GM19324 (cell line): ENCODE data around the gene MAN1C1.

Experiments used
- ATAC-seq: cut with Tn5 transposase; IDR thresholded peaks from one replicate; pipeline ENCODE4 v1.9.1; 2021; ENCODE audit warnings: mild to moderate bottlenecking, moderate library complexity; ENCODE audit not compliant: unreplicated experiment, low FRiP score

MAN1C1 gene

DNA sequence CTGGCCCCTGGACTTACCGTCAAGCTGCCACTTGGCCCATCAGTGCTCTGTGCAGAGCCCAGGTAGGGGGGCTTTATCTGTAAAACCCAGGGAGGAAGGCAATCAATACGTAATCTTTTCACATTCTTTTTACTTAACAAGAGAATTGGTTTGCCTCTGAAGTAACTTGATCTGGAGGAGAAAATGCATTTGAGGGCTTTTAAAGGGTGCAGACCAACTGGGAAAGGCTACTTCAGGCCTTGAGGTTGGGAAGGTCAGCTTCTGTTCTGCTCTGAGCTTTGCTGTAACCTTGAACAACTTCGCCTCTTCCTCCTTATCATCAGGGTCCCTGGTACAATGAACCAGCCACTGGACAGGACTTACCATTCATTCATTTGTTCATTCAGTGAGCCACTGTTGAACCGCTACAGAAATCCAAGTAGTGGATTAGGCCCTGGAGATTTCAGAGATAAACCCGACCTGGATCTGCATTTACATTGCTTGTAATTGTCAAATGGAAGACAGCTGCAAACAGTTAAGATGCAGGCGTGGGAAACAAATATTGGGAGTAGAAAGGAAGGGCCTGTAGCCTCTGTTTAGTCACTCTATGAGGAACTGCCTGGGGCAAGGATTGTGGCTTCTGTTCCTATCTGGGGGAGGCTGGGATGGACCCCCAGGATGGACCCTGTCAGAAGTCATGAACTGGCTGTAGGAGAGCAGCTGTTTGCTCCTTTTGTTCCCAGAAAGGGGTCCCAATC, 90.9 kb downstream of the MAN1C1 start:
- no peak for ATAC-seq

DNA sequence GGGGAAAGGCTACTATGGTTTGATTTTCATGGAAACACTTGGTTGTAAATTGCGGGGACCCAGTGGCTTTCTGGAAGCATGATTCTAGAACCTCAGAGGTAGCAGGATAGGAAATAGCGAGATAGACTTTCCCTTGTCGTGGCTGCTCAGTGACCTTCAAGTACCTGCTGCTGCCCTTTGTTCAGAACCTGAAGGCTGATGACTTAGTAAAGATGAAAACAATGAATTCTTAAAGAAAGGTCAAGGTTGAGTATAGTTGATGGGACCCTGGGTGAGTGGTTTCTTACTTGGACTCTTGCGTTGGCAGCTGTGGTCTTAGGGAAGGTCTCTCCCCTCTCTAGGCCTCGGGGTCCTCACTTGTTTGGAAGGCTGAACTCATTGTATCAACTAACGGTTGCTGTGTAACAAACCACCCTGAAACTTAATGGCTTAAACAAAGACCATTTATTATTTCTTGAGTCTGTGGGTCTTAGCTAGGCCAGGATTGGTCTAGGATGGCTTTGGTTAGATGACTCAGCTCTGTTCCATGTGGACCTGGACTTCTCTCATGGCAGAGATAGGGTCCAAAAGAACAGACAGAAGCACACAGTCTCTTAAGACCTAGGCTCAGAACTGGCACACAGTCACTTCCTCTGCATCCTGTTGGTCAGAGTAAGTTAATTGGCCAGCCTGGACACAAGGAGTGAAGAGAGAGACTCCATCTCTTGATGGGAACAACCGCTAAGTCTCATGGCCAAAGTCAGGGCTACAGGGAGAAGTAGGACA, 94.2 kb downstream of the MAN1C1 start:
- ATAC-seq: no peak

DNA sequence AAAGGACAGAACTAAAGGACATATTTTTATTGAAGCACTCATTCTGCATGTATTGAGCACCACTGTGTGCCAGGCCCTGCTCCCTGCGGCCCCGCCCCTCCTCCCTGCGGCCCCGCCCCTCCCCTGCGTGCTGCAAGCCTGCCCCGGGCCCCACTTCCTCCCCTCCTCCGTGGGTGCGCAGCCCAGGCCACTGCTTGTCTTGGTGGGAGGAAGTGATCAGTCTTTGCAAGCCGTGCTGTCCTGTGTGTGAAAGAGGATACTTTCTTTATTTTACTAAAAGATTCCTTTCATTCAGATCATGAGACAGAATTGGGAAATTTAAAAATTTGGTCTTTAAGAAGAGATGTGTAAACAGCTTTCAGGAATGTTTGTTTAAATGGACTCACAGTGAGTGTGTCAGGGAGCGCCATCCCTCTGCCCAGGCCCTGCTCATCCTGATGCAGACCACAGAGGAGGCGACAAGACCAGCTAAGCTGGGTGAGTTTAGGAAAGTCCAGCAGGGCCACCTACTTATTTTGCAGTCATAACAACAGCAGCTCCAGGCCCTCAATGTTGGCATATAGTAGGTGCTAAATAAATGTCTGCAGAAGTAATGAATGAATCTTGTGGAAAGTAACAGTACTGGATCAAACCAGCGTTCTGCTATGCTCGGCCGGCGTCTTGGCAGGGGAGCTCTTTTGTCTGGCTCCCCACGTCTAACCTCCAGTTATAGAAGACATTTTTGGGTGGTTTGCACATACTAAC, 95.1 kb downstream of the MAN1C1 start:
- ATAC-seq: no peak

DNA sequence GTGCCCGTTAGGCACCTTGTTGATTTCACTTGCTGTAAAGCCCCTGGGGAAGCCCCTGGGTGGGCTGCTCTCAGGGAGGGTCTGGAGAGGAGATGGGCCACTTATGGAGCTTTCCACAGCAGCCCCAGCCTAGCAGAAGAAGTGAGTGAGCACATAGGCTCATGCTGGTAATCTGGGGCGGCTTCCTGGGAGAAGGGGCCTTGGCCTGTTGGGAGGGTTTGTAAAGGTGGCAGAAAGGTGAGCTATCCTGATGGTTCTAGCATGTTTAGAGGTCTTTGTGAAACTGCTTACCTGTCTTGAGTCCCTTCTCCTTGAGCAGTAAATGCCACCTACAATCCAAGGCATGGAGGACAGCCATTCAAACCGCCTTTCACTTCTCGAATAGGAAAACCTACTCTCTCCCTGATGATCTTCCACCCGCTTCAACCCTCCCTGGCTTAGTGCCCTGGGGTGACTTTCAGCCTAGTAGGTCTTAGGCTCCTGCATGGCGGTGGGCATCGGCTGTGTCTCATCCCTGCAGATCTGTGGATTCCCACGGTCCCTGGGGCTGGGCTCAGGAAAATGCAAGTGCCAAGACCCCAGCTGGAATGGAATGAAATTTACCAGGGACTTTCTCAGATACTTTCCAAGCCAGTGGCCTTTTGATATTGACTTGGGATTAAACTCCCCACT, 95.8 kb downstream of the MAN1C1 start:
- ATAC-seq: no peak

DNA sequence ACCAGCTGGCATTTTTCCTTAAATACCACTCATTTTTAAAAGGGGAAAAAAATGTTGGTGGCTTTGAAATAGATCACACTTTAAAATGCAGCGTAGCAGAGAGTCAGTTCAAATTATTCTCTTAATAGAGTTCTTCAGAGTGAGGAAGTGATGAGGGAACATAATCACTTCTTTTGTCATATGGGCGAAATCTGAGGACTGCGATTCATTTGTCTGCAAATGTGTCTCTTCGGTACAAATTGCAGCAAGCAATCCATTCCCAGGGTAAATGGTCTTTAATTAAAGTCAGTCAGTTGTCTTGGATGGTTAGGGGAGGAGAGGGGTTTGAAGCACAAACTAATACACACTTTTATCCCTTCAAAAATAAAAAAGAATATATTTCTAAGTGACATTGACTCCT, 97.4 kb downstream of the MAN1C1 start:
- ATAC-seq: no peak

DNA sequence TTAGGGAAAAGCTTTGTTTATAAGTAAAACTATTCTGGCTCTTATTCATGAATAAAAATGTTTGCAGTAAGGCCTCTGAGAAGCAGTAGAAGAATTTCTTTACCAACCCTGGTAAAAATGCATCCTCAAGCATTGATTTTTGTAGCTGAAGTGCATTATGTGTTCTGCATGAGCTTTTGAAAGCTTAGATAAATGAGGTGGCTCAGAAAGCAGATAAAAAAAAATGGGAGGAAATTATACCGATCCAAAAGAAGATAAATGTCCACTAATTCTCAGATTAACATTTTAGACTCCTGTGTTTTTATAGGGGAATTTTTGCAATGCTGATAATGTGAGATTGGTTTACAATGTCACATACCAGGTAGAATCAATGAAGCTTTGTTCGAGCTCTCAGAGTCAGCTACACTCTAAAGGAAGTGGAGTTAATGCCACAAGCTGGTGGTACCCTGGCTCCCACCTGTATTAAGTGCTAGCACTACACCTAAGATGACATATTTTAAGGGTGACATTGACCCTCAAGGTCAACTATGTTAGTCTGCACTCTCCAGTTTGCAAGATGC, 97.9 kb downstream of the MAN1C1 start:
- ATAC-seq: no peak

DNA sequence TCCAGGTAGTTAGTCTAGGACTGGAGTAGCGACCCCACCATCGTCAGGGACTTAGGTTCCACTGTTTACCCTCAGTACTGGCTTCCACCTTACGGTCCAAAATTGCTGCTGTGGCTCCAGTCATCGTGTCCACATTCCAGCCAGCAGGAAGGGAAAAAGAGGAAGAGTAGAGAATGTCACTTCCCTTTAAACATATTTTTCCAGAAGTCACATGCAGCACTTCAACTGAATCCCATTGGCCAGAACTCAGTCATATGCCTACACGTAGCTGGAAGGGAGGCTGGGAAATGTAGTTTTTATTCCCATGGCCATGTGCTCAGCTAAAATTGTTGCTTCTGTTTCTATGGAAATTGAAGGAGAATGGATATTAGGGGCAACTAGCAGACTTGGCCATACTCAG, 99.3 kb downstream of the MAN1C1 start:
- no peak for ATAC-seq

DNA sequence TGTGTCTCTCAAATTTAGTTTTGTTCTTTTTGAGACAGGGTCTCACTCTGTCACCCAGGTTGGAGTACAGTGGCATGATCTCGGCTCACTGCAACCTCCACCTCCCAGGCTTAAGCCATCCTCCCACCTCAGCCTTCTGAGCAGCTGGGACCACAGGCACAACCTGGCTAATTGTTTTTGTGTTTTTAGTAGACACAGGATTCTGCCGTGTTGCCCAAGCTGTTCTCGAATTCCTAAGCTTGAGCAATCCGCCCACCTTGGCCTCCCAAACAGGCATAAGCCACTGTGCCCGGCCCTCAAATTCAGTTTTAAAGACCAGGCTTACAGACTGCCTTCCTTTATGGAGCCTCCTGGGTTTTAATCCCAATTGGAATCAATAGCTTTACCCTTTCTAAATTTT, 99.7 kb downstream of the MAN1C1 start:
- ATAC-seq: no peak

DNA sequence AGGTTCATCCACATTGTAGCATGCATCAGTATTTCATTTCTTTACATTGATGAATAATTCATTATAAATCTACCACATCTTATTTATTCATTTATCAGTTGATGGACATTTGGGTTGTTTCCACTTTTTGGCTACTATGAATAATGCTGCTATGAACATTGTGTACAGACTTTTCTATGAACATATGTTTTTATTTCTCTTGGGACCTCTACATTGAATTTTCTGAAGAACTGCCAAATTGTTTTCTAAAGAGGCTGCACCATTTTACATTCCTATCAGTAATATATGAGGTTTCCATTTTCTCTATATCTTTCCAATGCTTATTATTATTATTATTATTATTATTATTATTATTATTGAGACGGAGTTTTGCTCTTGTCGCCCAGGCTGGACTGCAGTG, 102.1 kb downstream of the MAN1C1 start:
- no peak for ATAC-seq

DNA sequence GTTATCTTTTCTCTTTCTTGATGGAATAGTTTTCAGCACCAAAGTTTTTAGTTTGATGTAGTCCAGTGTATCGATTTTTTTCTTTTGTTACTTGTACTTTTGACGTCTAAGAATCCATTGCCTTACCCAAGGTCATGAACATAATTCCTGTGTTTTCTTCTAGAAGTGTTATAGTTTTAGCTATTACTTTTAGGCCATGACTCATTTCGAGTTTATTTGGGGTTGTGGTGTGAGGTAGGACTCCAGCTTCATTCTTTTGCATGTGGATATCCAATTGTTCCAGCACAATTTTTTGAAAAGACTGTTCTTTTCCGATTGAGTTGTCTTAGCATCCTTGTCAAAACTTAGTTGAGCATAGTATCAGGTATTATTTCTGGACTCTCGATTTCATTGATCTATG, 104.0 kb downstream of the MAN1C1 start:
- ATAC-seq: no peak

DNA sequence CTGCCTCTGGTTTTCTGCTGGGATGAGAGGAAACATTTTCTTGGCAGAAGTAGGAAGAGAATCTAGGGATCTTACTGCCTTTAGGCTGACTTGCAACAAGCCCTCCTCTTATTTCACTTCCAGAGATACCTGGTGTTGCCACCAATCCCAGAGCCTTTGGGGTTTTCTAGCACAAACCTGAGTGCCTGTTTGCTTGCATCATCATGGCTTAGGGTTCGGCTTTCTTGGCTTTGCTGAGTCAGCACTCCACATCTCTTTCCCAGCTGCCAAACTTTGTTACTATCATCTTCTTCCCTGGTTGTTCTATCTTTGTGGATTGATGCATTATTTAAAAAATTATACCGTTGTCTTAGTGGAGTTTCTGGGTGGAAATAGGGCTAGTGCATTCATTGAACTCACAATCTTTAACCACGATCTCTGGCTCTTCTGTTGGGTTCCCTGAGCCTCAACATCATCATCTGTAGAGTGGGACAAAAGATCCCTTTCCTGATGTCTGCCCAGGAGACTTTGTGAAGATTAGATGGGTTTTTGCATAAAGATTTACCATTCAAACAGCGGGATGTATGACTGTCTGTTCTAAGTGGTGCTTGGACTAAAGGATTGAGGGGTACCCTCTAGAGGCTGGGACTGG, 106.8 kb downstream of the MAN1C1 start:
- ATAC-seq: no peak

DNA sequence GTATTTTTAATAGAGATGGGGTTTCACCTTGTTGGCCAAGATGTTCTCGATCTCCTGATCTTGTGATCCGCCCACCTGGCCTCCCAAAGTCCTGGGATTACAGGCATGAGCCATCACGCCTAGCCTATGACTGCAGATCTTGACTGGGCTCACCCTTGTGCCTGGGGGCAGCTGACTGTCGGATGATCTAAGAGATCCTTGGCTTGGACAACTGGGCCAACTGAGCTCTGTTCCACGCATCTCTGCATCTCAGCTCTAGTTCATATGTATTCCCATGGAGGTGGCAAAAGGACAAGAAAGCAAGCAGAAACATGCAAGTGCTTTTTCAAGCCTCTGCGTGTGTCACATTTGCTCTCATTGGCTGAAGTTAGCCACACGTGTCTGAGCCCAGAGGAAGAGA, 107.6 kb downstream of the MAN1C1 start:
- ATAC-seq: no peak

DNA sequence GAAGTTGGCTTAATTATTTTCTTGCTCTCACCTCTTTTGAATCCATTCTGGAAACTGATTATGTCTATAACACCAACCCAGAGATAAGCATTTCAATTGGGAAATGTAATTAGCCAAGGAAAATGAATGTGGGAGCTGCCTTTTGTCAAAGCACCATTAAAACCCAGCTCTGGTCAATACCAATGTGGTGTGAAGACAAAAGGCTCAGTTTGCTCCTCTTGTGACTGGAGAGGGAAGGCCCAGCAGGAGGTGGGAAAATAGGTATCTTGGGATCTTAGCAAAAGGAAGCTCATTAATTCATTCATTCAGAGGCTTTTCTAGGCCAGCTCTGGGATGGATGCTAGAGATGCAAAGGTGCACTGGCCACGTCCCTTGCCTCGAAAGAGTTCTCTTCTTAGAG, 108.4 kb downstream of the MAN1C1 start:
- ATAC-seq: no peak

DNA sequence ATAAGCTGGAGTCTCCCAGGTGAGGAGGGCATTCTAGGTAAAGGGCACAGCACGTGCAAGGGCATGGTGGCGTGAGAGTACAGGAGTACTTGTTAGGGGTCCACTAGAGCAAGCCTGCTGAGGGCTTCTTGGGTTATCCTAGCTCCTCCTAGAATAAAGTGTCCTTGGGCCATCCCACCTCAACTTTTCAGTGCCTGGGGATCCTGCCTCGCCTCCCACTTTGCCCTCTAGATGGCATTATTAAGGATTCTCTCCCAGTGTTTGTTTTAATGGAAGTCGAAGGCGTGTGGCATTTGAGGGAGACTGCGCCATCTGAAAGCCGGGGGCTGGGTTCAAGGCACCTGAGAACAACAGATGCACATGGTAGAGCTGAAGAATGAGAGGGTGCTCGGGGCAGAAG, 108.9 kb downstream of the MAN1C1 start:
- no peak for ATAC-seq

DNA sequence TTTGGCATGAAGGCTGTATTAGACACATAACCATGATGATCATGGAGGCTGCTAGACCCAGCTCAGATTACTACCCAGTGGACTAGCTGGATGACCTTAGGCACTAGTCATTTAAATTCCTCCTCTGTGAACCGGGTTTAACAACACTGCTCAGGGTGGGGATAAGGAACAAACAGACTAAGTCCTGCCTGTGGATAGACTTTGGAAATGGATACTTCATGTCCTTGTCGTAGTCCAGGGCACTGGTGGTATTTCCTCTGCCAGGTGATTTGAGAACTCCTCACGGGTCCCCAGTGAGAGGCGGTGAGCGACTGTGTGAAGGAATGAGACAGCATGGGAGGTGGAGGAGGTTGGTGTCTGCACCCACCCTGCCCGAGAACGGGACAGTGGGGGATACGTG, 110.5 kb downstream of the MAN1C1 start:
- no peak for ATAC-seq

DNA sequence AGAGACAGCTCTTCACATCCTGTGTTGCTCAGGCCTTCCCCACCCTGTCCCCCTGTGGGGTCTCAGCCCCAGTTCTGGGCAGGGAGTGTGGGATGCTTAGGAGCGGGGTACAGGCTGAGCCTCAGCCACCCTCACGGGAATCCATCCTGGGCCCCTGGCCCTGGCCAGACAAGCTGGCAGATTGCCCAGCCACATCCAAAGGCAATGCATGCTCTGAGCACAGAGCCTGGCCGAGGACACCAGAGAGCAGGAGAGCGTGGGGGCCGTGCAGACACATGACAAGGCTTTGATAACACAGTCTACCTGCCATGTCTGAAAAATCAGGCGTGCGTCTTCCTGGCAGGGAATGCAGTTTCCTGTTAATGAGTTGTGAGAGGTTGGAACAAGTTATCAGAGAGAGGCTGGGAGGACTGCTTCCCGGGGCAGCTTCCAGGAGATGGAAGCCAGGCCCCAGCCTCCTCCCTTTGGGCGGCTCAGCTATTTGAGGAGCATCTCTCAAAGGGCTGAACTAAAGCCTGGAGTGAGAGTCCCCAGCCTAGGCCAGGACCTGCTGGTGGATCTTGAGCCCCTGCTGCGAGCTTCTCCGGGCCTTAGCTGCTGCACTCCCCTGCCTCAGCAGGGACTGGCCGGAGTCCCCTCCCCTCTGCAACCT, 111.2 kb downstream of the MAN1C1 start:
- ATAC-seq: no peak

DNA sequence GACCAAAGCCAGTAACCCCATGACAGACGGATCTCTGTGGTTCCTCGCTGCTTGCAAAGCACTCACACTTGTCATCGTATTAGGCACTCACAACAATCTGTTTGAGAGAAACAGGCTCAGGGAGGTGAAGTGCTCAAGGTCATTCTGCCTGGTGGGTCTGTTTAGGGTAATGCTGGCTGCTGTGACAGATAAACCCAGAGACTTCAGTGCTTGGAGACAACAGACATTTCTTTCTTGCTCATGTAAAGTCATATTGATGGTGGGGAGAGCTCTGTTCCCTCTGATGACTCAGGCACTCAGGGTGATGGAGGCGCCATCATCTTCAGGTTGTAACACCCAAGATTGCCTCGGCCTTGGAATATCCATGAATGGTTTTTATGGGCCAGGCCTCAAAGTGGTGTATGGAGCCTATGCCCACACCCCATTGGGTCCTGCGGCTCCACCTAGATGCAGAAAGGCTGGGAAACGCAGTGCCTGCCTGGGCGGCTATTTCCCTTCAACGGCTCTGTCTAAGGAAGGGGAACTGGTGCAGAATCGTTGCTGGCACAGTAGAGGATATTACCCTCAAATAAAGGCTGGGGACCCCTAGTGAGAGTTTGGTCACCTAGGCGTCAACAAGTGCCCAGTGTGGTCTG, 111.8 kb downstream of the MAN1C1 start:
- no peak for ATAC-seq

DNA sequence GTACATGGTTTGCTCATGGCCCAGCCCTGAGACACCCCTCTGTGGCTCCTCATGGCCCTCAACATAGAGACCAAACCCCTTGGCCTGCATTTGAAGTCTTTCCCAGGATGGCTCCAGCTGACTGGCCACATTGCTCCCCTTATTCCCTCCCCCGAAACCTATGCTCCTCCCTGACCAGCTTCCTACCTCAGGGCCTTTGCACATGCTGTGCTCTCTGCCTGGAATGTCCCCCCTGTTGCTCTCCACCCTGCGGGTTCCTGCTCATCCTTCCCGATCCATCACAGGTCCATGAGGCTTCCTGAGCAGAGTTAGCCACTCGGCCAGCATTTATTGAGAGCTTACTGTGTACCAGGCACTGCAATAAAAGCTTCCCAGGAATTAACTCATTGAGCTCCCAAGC, 112.5 kb downstream of the MAN1C1 start:
- ATAC-seq: no peak
